IPS DF 6.9 (cell line): ENCODE results near the gene YEATS2.

ENCODE experiments used
- DNase-seq: peaks from one replicate; pipeline ENCODE4 v3.0.0-alpha.2; 2013; ENCODE audit warnings: low read depth, low spot score
- H3K27ac ChIP-seq: one replicate; pipeline ENCODE4 v1.5.1; 2013; ENCODE audit warnings: low read length, control low read depth
- H3K27me3 ChIP-seq: 2 replicates; pipeline ENCODE4 v1.6.1; 2013; ENCODE audit warnings: mild to moderate bottlenecking, low read length; ENCODE audit not compliant: control insufficient read depth, insufficient read depth
- H3K36me3 ChIP-seq: 2 replicates; pipeline ENCODE4 v1.6.1; 2013; ENCODE audit warnings: low read length; ENCODE audit not compliant: control insufficient read depth, insufficient read depth
- H3K4me1 ChIP-seq: 2 replicates; pipeline ENCODE4 v1.6.1; 2013; ENCODE audit warnings: low read length; ENCODE audit not compliant: control insufficient read depth, insufficient read depth
- H3K4me3 ChIP-seq: 2 replicates; pipeline ENCODE4 v1.5.1; 2013; ENCODE audit warnings: mild to moderate bottlenecking, low read length
- H3K9me3 ChIP-seq: 2 replicates; pipeline ENCODE4 v1.6.1; 2013; ENCODE audit warnings: low read length, inconsistent platforms; ENCODE audit not compliant: control insufficient read depth, insufficient read depth
- WGBS: extraction: QIAGEN DNeasy Blood & Tissue Kit; methylation state at CpG from one replicate; pipeline ENCODE4 v1.1.7; 2013; ENCODE audit warnings: mixed read lengths, missing lambda C conversion rate; ENCODE audit not compliant: insufficient read length, insufficient coverage; 5-methylcytosine and 5-hydroxymethylcytosine counted together

YEATS2 gene

GRCh38 chr3:183857863-183858262 is 160.3 kb downstream of the YEATS2 start:
- no peak overlapping the region for H3K4me3 ChIP-seq
- no peak for DNase-seq
- H3K27ac ChIP-seq, result no peak overlapping the region
- no CpG with 5 or more reads among the region's 3 CpGs for WGBS
- H3K27me3 ChIP-seq, result no peaks in the 10 kb centered on the region
- peaks cover 4% of the 10 kb centered on the region; the same call in 1 of the 2 replicates for H3K36me3 ChIP-seq
- H3K4me1 ChIP-seq, result no peaks in the 10 kb centered on the region
- no peaks in the 10 kb centered on the region for H3K9me3 ChIP-seq
